SK-N-SH treated with all-trans-retinoic acid at 6 μM for 48 hours (cell line): ENCODE measurements around the gene PAX3.

Experiments used
- ATAC-seq: fragments of 200-7000 bp; cut with Tn5 transposase; 3 replicates; pipeline ENCODE4 v1.9.1; 2020; ENCODE audit warnings: mild to moderate bottlenecking, moderate library complexity
- ARNTL ChIP-seq: fragments of 450-650 bp; formaldehyde crosslinking; IDR thresholded peaks from 2 replicates; pipeline ENCODE4 v1.5.0; 2020; ENCODE audit warnings: low read depth, mild to moderate bottlenecking, moderate library complexity, borderline replicate concordance
- BACH2 ChIP-seq: fragments of 250-450 bp; sonication (Bioruptor Pico); IDR thresholded peaks from 2 replicates; pipeline ENCODE4 v1.9.0; 2021; ENCODE audit warnings: mild to moderate bottlenecking, borderline replicate concordance
- CSDC2 ChIP-seq: fragments of 250-450 bp; sonication (Bioruptor Pico); IDR thresholded peaks from 2 replicates; pipeline ENCODE4 v1.5.0; 2020; ENCODE audit warnings: mild to moderate bottlenecking, moderate library complexity
- CSRNP3 ChIP-seq: fragments of 250-450 bp; sonication (Bioruptor Pico); IDR thresholded peaks from 2 replicates; pipeline ENCODE4 v1.5.1; 2021; ENCODE audit warnings: mild to moderate bottlenecking, moderate library complexity
- ESRRG ChIP-seq: fragments of 250-450 bp; sonication (Bioruptor Pico); IDR thresholded peaks from 2 replicates; pipeline ENCODE4 v1.6.1; 2021; ENCODE audit warnings: mild to moderate bottlenecking
- GLIS3 ChIP-seq: fragments of 250-450 bp; sonication (Bioruptor Pico); IDR thresholded peaks from 2 replicates; pipeline ENCODE4 v1.5.0; 2020; ENCODE audit warnings: mild to moderate bottlenecking, moderate library complexity
- OSR1 ChIP-seq: fragments of 250-450 bp; sonication (Bioruptor Pico); IDR thresholded peaks from 2 replicates; pipeline ENCODE4 v1.8.0; 2022; ENCODE audit warnings: moderate library complexity, mild to moderate bottlenecking, inconsistent platforms
- PATZ1 ChIP-seq: fragments of 250-450 bp; sonication (Bioruptor Pico); IDR thresholded peaks from 2 replicates; pipeline ENCODE4 v1.8.0; 2020; ENCODE audit warnings: mild to moderate bottlenecking, moderate library complexity, borderline replicate concordance
- POU6F1 ChIP-seq: fragments of 250-450 bp; sonication (Bioruptor Pico); IDR thresholded peaks from 2 replicates; pipeline ENCODE4 v1.8.0; 2021; ENCODE audit warnings: low read depth, mild to moderate bottlenecking, moderate library complexity, borderline replicate concordance
- PPARA ChIP-seq: fragments of 250-450 bp; sonication (Bioruptor Pico); IDR thresholded peaks from 2 replicates; pipeline ENCODE4 v1.5.0; 2020; ENCODE audit warnings: mild to moderate bottlenecking, borderline replicate concordance
- RARB ChIP-seq: fragments of 250-450 bp; sonication (Bioruptor Pico); IDR thresholded peaks from 2 replicates; pipeline ENCODE4 v1.8.0; 2021; ENCODE audit warnings: mild to moderate bottlenecking, moderate library complexity
- SNAI2 ChIP-seq: fragments of 250-450 bp; sonication (Bioruptor Pico); IDR thresholded peaks from 2 replicates; pipeline ENCODE4 v1.5.0; 2020; ENCODE audit warnings: mild to moderate bottlenecking, moderate library complexity
- TCF4 ChIP-seq: fragments of 250-450 bp; sonication (Bioruptor Pico); IDR thresholded peaks from 2 replicates; pipeline ENCODE4 v1.8.0; 2021; ENCODE audit warnings: mild to moderate bottlenecking, moderate library complexity, borderline replicate concordance
- TOX ChIP-seq: fragments of 250-450 bp; sonication (Bioruptor Pico); IDR thresholded peaks from 2 replicates; pipeline ENCODE4 v1.8.0; 2021; ENCODE audit warnings: mild to moderate bottlenecking, moderate library complexity, borderline replicate concordance
- ZC3H10 ChIP-seq: fragments of 250-450 bp; sonication (Bioruptor Pico); IDR thresholded peaks from 2 replicates; pipeline ENCODE4 v1.5.1; 2021; ENCODE audit warnings: mild to moderate bottlenecking, moderate library complexity
- ZFP3 ChIP-seq: fragments of 250-450 bp; sonication (Bioruptor Pico); IDR thresholded peaks from 2 replicates; pipeline ENCODE4 v1.5.0; 2020; ENCODE audit warnings: mild to moderate bottlenecking, moderate library complexity
- ZFP30 ChIP-seq: fragments of 450-650 bp; formaldehyde crosslinking; IDR thresholded peaks from 2 replicates; pipeline ENCODE4 v1.5.0; 2022; ENCODE audit warnings: mild to moderate bottlenecking, moderate library complexity
- ZNF565 ChIP-seq: fragments of 450-650 bp; formaldehyde crosslinking; conservative IDR thresholded peaks from 2 replicates; pipeline ENCODE4 v1.5.0; 2020; ENCODE audit warnings: low read depth, mild to moderate bottlenecking, moderate library complexity
- ZNF70 ChIP-seq: fragments of 450-650 bp; formaldehyde crosslinking; IDR thresholded peaks from 2 replicates; pipeline ENCODE4 v1.5.0; 2020; ENCODE audit warnings: mild to moderate bottlenecking, moderate library complexity

PAX3 gene

GRCh38 chr2:222179592-222179991 lies 119.2 kb downstream of the PAX3 start:
- TF ChIP-seq ZNF70 (CRISPR knock-in tag): no peak
- no peak for TF ChIP-seq SNAI2
- TF ChIP-seq CSRNP3 (CRISPR knock-in tag): no peak
- TF ChIP-seq CSDC2: no peak
- no peak for TF ChIP-seq RARB (CRISPR knock-in tag)
- no peak for TF ChIP-seq ZFP3
- TF ChIP-seq POU6F1: no peak
- TF ChIP-seq ARNTL (CRISPR knock-in tag): no peak
- no peak for TF ChIP-seq TCF4 (CRISPR knock-in tag)
- TF ChIP-seq ZNF565 (CRISPR knock-in tag): no peak
- no peak for TF ChIP-seq ZC3H10 (CRISPR knock-in tag)
- no peak for TF ChIP-seq ESRRG (CRISPR knock-in tag)
- no peak for TF ChIP-seq PATZ1 (CRISPR knock-in tag)
- ATAC-seq: no peak

- TF ChIP-seq GLIS3: no peak
- no peak for TF ChIP-seq PPARA (CRISPR knock-in tag)
- TF ChIP-seq ZFP30: no peak
- TF ChIP-seq ZFP3: no peak
- TF ChIP-seq, all 23 proteins: peak for 0
- ATAC-seq: no peak
Observed at GRCh38 chr2:222178450-222178849, 120.3 kb downstream of the PAX3 start.

- TF ChIP-seq BACH2 (CRISPR knock-in tag) (no peak), TOX (no peak), ZFP3 (no peak), ZNF565 (CRISPR knock-in tag) (no peak), ZNF70 (CRISPR knock-in tag) (no peak), TCF4 (CRISPR knock-in tag) (no peak), OSR1 (CRISPR knock-in tag) (no peak)
- no peak for ATAC-seq
Observed at GRCh38 chr2:222176890-222177289, 121.9 kb downstream of the PAX3 start.

- no peak for ATAC-seq
- no peak for TF ChIP-seq TOX
- no peak for TF ChIP-seq ZFP3
- TF ChIP-seq BACH2 (CRISPR knock-in tag): no peak
- no peak for TF ChIP-seq POU6F1
- no peak for TF ChIP-seq ZNF565 (CRISPR knock-in tag)
- TF ChIP-seq PATZ1 (CRISPR knock-in tag): no peak
- no peak for TF ChIP-seq TCF4 (CRISPR knock-in tag)
- no peak for TF ChIP-seq OSR1 (CRISPR knock-in tag)
- no peak for TF ChIP-seq ZFP30
- no peak for TF ChIP-seq ESRRG (CRISPR knock-in tag)
- no peak for TF ChIP-seq CSRNP3 (CRISPR knock-in tag)
- TF ChIP-seq ZC3H10 (CRISPR knock-in tag): no peak
- no peak for TF ChIP-seq GLIS3
- no peak for TF ChIP-seq CSDC2
- TF ChIP-seq, all 23 proteins: peak for 0
Observed at GRCh38 chr2:222174450-222174849, 124.3 kb downstream of the PAX3 start.
